SHP77 (cell line): Measurements from ENCODE around the gene RAB3IL1.
A peak's percentile ranks its signal among the peaks of the same experiment; 100 is the strongest.

Experiments
- DNase-seq, 2 experiments: peaks; one replicate each; lab custom pipeline; 2025; lab: John Stamatoyannopoulos, UW

RAB3IL1 gene

GRCh38 chr11:61904539-61905048, 12.8 kb downstream of the RAB3IL1 start:
- DNase-seq: no peak

- DNase-seq: no peak
Measured at GRCh38 chr11:61903845-61904244, 13.5 kb downstream of the RAB3IL1 start.

GRCh38 chr11:61902313-61902712, 15.1 kb downstream of the RAB3IL1 start:
- no peak for DNase-seq

GRCh38 chr11:61901397-61901796, 16.0 kb downstream of the RAB3IL1 start:
- DNase-seq: no peak

GRCh38 chr11:61900251-61900650, 17.1 kb downstream of the RAB3IL1 start:
- DNase-seq: no peak

- DNase-seq: peak; percentile 55 to 58
Measured at GRCh38 chr11:61899146-61899841, 18.1 kb downstream of the RAB3IL1 start.

GRCh38 chr11:61898247-61898582, 19.2 kb downstream of the RAB3IL1 start:
- DNase-seq: no peak

- DNase-seq: peak; percentile 63 to 66
Measured at GRCh38 chr11:61897387-61898246, 19.7 kb downstream of the RAB3IL1 start.

- no peak for DNase-seq
Measured at GRCh38 chr11:61896665-61897386, 20.5 kb downstream of the RAB3IL1 start.

GRCh38 chr11:61895718-61896059, 21.7 kb downstream of the RAB3IL1 start:
- no peak for DNase-seq

GRCh38 chr11:61895046-61895717, 22.2 kb downstream of the RAB3IL1 start:
- DNase-seq: no peak

- DNase-seq: no peak
Measured at GRCh38 chr11:61893981-61894380, 23.4 kb downstream of the RAB3IL1 start.

GRCh38 chr11:61892085-61892370, 25.3 kb downstream of the RAB3IL1 start:
- no peak for DNase-seq

- peak; percentile 77 to 81 for DNase-seq
Measured at GRCh38 chr11:61891331-61892084, 25.9 kb downstream of the RAB3IL1 start, which contains the start of gene FADS3. TSS of gene FADS3 (minus strand) at chr11:61891545. CDS start at chr11:61891381, 164 bp downstream.

GRCh38 chr11:61890529-61891330, 26.6 kb downstream of the RAB3IL1 start:
- DNase-seq: peak in 1 of 2 experiments; percentile 37

GRCh38 chr11:61889831-61890230, 27.5 kb downstream of the RAB3IL1 start:
- no peak for DNase-seq

GRCh38 chr11:61888590-61888989, 28.8 kb downstream of the RAB3IL1 start:
- DNase-seq: no peak

- DNase-seq: no peak
Measured at GRCh38 chr11:61887839-61888494, 29.4 kb downstream of the RAB3IL1 start.

- no peak for DNase-seq
Measured at GRCh38 chr11:61886643-61887042, 30.7 kb downstream of the RAB3IL1 start.
